B cell (primary cell): ENCODE data around the gene JADE1.

Experiments
- EZH2 ChIP-seq: IDR thresholded peaks from 2 replicates; pipeline ENCODE4 v1.6.1; 2012; ENCODE audit warnings: borderline replicate concordance, low read depth, mild to moderate bottlenecking, moderate library complexity, low read length; ENCODE audit not compliant: insufficient read depth, poor library complexity, severe bottlenecking
- TF ChIP-seq, protein P1 (sequence below): fragments of 200-600 bp; IDR thresholded peaks from one replicate; pipeline ENCODE4 v1.8.0; 2022; ENCODE audit warnings: antibody characterized with exemption, mild to moderate bottlenecking

DNA sequence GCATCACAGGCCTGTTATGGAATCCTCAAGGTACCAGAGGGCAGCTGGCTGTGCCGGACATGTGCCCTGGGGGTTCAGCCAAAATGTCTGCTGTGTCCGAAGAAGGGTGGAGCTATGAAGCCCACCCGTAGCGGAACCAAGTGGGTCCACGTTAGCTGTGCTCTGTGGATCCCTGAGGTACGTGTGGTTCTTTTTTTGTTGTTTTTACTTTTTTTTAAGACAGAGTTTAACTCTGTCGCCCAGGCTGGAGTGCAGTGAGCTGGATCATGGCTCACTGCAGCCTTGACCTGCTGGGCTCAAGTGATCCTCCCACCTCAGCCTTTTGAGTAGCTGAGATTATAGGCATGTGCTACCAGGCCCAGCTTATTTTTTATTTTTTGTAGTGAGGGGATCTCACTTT is 46.1 kb downstream of the JADE1 start:
- TF ChIP-seq, protein P1, sequence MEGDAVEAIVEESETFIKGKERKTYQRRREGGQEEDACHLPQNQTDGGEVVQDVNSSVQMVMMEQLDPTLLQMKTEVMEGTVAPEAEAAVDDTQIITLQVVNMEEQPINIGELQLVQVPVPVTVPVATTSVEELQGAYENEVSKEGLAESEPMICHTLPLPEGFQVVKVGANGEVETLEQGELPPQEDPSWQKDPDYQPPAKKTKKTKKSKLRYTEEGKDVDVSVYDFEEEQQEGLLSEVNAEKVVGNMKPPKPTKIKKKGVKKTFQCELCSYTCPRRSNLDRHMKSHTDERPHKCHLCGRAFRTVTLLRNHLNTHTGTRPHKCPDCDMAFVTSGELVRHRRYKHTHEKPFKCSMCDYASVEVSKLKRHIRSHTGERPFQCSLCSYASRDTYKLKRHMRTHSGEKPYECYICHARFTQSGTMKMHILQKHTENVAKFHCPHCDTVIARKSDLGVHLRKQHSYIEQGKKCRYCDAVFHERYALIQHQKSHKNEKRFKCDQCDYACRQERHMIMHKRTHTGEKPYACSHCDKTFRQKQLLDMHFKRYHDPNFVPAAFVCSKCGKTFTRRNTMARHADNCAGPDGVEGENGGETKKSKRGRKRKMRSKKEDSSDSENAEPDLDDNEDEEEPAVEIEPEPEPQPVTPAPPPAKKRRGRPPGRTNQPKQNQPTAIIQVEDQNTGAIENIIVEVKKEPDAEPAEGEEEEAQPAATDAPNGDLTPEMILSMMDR, result no peak
- no peak for TF ChIP-seq EZH2
